Mesenteric fat pad (tissue), 1 donor: Measurements from ENCODE around the gene FAM9C. TPM values are rescaled to one million over a fixed set of nuclear protein-coding genes. Genes with fewer than 3 reads are reported as not detected.
"Not testable (repeated sequence)": the region's sequence is repeated elsewhere in the genome, so short reads cannot be mapped to it uniquely, and the experiment has no call there.

ENCODE experiments used
- DNase-seq: peaks from one replicate; pipeline ENCODE4 v3.0.0-alpha.2; 2020; ENCODE audit warnings: low spot score
- long read RNA-seq: library from polyadenylated mRNA; unstranded; transcript quantifications from one replicate; pipeline ENCODE4 v2.0.0, GENCODE V29; 2020
- total RNA-seq: library from RNA; stranded (reverse); fragmentation: NEBNext Ultra II Directional; extraction: Animal tissue kit (Norgen Biotek cat#: 25700); gene quantifications from one replicate; pipeline ENCODE4 v1.2.1, GENCODE V29; 2021
- donor health status: DM: yes; HTN: yes; CAD: no.

The FAM9C gene
- not detected for total RNA-seq
- long read RNA-seq, result 0 reads

GRCh38 chrX:13044441-13044840 lies at the start of gene FAM9C:
Gene FAM9C (minus strand): TSS chrX:13044620. CDS start chrX:13043789, 831 bp downstream.
- DNase-seq, result no peak

GRCh38 chrX:13093529-13094140 lies 49.2 kb upstream of the FAM9C start:
- no peak for DNase-seq

DNA sequence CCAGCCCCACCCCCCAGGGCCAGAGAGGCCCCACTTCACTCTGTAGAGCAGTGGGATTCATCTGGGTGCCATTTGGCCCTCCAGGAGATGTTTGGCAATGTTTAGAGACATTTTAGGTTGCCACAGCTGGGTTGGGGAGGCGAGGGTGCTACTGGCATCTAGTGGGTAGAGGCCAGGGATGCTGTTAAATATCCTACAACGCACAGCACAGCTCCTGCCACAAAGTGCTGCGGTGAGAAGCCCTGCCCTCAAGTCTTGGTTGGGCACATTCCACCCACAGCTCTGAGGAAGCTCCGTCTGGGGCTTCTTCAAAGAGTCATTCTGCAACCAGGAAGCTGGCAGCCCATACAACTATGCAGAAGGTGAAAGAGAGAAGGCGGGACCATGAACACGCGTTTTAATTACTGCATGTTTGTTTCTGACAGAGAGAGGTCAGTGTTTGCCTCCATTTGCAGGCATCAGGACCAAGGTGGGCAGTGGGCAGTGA lies 48.1 kb upstream of the FAM9C start:
- DNase-seq, result no peak

GRCh38 chrX:13091111-13091765 lies 46.8 kb upstream of the FAM9C start:
- DNase-seq, result no peak

DNA sequence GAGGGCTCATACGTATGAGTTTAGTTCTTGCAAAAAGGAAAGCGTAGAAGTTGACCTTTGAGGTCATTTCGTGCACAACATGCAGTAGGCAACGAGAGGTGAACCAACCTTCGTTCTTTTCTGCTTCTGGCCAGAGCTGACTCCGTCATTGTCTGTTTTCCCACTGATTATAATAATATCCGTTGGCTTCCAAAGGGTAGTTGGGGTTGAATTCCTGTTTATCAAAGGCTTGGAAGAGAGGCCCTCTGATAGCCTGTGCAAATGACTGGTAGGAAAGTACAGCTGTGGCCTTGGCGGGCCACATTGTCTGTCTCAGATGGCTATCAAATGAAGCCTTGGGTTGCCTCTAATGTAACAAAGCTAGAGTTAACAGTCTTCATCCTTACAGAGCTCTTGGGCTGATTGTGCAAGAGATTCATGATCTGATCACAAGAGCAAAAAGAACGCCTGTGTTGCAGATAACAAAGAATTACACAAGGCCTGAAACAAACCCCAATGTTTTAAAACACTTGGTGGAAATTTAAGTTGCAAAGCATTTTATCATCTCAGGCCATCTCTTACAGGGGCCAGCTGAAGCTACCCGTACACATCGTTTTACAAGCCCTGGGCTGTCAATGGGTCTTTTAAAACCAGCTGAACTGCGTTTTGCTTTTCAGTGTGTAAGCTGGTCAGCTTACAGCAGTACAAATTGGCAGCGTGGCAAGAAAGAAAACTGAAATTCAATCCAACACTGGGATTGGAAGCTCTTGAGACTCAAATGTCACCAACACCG lies 46.1 kb upstream of the FAM9C start:
- DNase-seq, result no peak

GRCh38 chrX:13090027-13090338 lies 45.6 kb upstream of the FAM9C start:
- no peak for DNase-seq

DNA sequence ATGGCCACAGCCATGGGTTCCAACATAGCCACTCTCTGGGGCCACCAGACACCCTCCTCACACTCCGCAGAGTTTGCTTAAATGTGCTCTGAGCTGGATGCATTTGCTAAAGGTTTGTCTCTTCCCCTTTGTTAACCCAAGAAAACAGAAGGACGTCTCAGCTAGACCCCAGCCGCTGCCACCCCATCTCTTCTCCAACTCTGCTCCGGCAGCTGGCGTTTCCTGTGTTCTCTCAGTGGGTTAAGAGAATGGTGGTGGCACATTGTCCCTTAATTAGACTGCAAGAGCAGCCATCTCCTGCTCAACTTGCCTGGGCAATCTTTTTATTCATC lies 43.7 kb upstream of the FAM9C start:
- DNase-seq, result no peak

DNA sequence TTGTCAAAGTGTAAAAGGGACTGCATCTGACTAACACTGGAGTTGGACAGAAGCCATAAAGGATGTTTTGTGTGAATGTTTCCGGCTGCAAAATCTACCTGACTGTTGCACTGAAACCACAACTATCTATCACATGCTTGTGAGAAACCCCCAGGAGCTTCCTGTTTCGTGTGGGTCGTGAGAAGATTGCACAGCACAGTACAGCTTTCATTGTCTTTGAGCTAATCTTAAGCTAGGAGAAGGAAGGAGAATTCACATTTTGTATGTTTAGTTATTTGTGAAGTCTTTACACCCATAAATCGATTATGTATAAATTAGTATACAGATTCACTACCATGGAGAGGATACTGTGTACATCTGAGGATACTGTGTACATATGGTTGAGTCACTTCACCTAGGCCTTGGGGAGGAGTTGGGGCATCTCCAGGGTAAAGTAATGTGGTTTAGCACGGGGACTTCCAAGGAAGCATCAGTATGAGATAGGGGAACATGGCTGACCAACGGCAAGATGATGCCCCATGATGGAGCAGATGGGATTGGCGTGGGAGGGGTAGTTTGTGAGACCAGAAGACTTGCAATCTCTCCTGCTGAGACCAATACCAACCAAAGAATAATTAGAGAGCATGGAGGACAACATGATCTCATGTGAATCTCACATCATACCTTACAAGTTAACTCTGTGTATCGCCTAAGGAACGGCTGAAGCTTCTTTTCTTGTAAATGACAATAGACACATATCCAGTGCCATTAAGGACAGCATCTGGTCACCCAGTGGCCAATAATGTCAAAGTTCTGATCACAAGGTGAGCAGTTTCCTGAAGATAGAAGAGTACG lies 43.1 kb upstream of the FAM9C start:
- no peak for DNase-seq

- not testable (repeated sequence) for DNase-seq
Measured at GRCh38 chrX:13086793-13087321, 42.4 kb upstream of the FAM9C start.

DNA sequence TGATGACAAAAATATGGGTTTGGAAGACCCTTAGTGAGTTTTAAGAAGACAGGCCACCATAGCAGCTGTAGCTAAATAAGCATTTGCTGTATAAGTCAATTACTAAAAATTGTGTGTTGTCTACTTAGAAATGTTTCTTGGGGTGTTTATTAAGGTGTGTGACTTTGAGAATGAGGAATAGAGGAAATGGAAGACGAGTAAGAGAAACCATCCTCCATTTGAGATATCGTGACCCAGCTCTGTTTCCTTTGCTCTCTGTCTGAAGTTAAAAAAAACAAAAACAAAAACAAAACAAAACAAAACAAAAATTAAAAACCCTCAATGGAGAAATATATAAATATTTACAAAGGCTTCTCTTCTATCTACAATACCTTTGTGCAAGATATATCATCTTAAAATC lies 41.7 kb upstream of the FAM9C start:
- no peak for DNase-seq

- DNase-seq, result no peak
Measured at GRCh38 chrX:13085526-13085925, 41.1 kb upstream of the FAM9C start.

DNA sequence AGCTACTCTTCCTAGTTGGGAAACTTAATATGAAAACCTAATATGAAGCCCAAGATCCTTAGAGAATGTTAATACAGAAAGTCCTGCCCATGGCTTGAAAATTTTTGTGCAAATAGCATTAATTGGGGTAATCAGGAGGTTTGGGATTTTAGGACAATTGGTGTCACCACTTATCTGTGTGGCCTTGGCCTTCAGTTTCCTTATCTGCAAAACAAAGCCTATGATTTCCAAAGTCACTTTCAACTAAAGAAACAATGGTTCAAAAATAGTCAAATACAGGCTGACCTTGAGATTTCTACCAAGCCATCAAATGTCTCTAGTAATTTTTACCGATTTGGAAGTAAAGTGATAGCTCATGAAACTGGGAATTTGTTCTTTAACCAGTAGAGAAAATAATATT lies 40.2 kb upstream of the FAM9C start:
- DNase-seq, result no peak

DNA sequence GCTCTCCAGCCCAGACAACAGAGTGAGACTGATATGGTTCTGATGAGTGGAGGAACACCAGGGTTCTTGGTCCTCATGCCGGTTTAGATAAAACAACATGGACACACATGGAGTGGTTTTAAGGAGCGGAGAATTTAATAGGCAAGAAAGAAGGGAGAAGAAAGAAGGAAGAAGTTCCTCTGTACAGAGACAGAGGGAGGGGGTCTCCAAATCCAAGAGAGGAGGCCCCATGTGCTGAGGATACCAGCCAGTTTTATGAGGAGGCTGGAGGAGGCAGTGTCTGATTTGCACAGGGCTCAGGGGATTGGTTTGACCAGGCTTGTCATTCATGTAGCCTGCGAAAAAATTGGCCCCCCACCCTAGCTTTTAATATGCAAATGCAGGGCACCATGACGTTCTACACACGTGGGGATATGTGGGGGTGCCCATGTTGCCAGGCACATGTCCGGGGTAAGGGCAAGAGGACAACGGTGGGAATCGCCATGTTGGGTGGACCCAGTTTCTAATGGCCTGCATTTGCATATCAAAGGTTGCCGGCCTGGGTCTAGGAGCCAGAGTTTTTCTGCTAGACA lies 39.4 kb upstream of the FAM9C start:
- DNase-seq, result not testable (repeated sequence)

DNA sequence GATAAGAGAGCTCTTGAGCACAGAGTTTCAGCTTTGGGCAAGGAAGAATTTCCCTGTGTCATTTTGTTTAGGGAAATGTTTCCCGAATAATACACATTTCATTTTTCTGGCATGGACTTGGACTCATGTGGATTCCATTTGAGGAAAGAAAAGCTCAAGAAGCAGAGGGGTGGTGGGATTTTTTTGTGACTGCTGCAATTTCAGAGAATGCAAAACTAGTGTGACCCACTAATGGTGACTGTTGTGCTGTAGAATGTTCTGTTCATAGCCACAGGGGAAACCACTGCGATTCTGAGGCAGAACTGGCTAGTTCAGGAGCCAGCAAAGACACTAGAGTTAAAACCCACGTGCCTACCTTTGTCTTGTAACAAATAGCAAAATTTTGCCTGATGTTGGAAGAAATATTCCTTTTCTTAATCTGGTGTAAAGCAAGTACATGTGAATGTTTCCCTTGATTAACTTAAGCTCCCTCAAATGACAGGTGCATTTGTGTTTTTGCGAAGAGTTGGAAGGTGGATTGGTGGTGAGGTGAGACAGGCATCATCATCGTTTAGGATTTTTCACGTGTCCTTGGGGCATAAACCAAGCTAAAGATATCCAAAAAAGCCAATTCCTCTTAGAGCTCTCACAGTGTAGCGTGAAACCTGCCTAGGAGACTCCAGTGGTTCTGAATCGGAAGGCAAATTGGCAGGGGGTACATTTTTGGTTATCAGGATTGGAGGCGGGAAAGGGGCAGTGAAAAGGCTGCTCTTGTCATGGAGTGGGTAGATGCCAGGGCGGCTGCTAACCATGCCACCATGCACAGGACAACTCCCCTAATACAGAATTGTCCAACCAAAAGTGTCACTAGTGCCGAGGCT lies 38.0 kb upstream of the FAM9C start:
- no peak for DNase-seq

DNA sequence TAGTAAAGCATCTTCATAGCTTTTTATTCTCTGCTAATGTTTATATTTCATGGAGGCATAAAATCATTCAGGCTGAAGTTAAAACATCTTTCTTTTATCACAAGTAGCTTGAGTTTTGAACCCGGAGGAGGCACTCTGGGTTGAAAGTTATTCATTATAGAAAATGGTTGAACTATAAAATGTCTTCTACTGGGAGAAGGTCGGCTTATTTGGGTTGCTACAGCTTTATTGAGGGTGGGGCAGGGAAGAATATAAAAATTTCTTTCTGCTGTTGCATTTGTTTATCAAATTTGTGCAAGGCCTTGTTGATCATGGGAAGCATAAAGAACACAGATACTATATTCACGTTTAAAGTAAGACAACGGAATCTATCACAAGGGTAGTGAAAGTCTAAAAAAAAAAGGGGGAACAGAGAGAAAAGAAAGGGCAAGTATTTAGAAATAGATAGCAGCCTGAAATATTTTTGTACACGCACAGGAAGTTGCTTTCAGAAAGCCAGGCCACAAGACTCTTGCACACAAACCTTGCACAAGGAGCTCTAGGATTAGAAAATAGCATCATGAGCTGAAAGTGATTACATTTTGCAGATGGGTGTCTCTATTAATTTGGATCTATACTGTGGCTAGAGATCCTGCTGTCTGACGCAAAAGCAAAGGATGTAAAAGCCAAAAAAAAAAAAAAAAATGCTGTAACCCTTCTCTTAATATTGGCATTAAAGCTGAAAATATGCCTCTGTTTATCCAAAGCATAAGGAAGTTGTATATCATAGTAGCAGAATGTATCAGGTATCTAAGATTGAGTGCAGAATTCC lies 37.2 kb upstream of the FAM9C start:
- DNase-seq, result no peak

- DNase-seq, result no peak
Measured at GRCh38 chrX:13080128-13080795, 35.8 kb upstream of the FAM9C start.

DNA sequence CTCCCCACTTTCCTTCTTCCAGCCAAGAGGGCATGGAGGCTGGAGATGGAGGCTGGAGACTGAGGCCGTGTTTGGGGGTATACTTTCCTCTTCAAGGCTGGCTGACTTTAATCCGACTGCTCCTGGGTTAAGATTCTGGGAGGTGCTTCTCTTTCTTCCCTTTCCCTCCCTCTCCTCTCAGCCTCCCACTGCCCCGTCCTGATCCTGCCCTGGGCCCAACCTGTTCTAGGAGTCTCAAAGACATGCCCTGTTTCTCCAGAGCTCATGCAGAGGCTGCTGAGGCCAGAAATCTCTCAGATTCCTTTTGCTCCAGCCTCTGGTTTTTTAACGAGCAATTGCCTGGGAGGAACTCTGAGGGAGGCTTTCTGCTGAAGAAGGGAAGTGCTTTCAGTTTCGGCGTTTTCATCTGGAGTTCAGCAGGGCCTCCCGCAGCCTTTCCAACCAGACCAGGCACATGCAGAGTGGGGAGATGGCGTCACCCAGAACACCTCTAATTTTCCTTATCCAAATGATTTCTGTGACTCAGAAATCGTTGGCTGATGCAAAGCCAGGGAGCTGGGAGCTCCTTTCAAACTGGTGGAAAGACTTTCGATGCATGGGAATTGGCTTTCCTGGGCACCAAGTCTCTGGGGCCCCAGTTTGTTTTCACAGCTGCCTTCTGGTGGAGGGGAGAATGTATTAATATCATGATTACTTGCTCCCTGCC lies 34.5 kb upstream of the FAM9C start:
- DNase-seq, result no peak

- no peak for DNase-seq
Measured at GRCh38 chrX:13077168-13077567, 32.7 kb upstream of the FAM9C start.
